Heart left ventricle (tissue), 16 donors: Measurements from ENCODE around the gene LCNL1. TPM values are rescaled to one million over a fixed set of nuclear protein-coding genes. Genes with fewer than 3 reads are reported as not detected.
A peak's percentile ranks its signal among the peaks of the same experiment; 100 is the strongest.

ENCODE experiments used
- ATAC-seq, 4 donors: fragments of 200-7000 bp; cut with Tn5 transposase; one replicate each; pipeline ENCODE4 v1.9.1; 2020 to 2022; ENCODE audit warnings: moderate library complexity in 4 of 4, mild to moderate bottlenecking in 3 of 4, moderate number of reproducible peaks in 1 of 4
- DNase-seq, 5 donors: peaks; one replicate each; pipeline ENCODE4 v3.0.0-alpha.2; 2020
- H3K27ac ChIP-seq, 12 donors: fragments of 200-600 bp; sonication (generic) in 4 of 12; one replicate each; pipeline versions ENCODE4 v1.5.0 to v1.8.0; 2016 to 2022; ENCODE audit warnings: mild to moderate bottlenecking in 2 of 12
- H3K27me3 ChIP-seq, 9 donors: fragments of 200-600 bp; sonication (generic) in 2 of 9; one replicate each; pipeline versions ENCODE4 v1.5.1 to v1.8.0; 2016 to 2022; ENCODE audit warnings: mild to moderate bottlenecking in 3 of 9
- H3K36me3 ChIP-seq, 9 donors: fragments of 200-600 bp; sonication (generic) in 2 of 9; one replicate each; pipeline versions ENCODE4 v1.5.0 to v1.8.0; 2018 to 2022; ENCODE audit warnings: mild to moderate bottlenecking in 2 of 9
- H3K4me1 ChIP-seq, 12 donors: fragments of 200-600 bp; sonication (generic) in 4 of 12; one replicate each; pipeline versions ENCODE4 v1.5.0 to v1.8.0; 2016 to 2022; ENCODE audit warnings: mild to moderate bottlenecking in 3 of 12
- H3K4me3 ChIP-seq, 12 donors: fragments of 200-600 bp; sonication (generic) in 4 of 12; one replicate each; pipeline versions ENCODE4 v1.5.0 to v1.8.0; 2017 to 2022; ENCODE audit warnings: mild to moderate bottlenecking in 9 of 12, moderate library complexity in 4 of 12
- H3K9me3 ChIP-seq, 12 donors: fragments of 200-600 bp; sonication (generic) in 4 of 12; one replicate each; pipeline versions ENCODE4 v1.5.0 to v1.8.0; 2016 to 2022; ENCODE audit warnings: mild to moderate bottlenecking in 1 of 12
- CTCF ChIP-seq, 12 donors: fragments of 200-600 bp; sonication (generic) in 4 of 12; IDR thresholded peaks; one replicate each; pipeline versions ENCODE4 v1.5.0 to v1.8.0; 2018 to 2022; ENCODE audit warnings: antibody characterized with exemption in 12 of 12, mild to moderate bottlenecking in 5 of 12
- POLR2A ChIP-seq, 2 donors: fragments of 450-650 bp; IDR thresholded peaks; one replicate each; pipeline ENCODE4 v1.6.1; 2017; ENCODE audit warnings: antibody characterized with exemption in 2 of 2, mild to moderate bottlenecking in 2 of 2, moderate library complexity in 2 of 2
- WGBS, 4 donors: extraction: QIAGEN DNeasy Blood & Tissue Kit in 2 of 4; methylation state at CpG; one replicate each; pipeline versions ENCODE4 v1.1.5 to v1.1.7; 2013 to 2018; 5-methylcytosine and 5-hydroxymethylcytosine counted together
- intact Hi-C, 10 donors: fragments of 100-400 bp; cut with DNase I; formaldehyde crosslinking; loops; one replicate each; pipeline versions ENCODE4 v1.11.1 to v1.14.2; 2022
- polyA plus RNA-seq, 2 donors: library from polyadenylated mRNA; stranded (reverse); fragments of 200-250 nt; gene quantifications; one replicate each; pipeline ENCODE4 v1.2.3, GENCODE V29; 2013
- total RNA-seq, 9 donors: library from RNA; depleted of rRNA in 2 of 9; stranded (reverse); fragments of >200 nt in 2 of 9; fragmentation: NEBNext Ultra II Directional in 3 of 9; extraction: Animal tissue kit (Norgen Biotek cat#: 25700) in 3 of 9; gene quantifications; one replicate each; pipeline versions ENCODE4 v1.1.0 to v1.2.4, GENCODE V29; 2016 to 2023
- donor health status: ischemic (EF 13 %, LVEDD 7.1; RV severe dilation, severe dysfunction).
- donor health status: healthy with polysubstance abuse.
- donor health status: DM: no; HTN: yes; CAD: no.
- donor health status: DM: no; HTN: no; CAD: no.
- donor health status: ischemic (EF 25% LVEDD 6.9; RV normal size, moderate dysfunction).
- donor health status: ischemic (EF 25% LVEDD 5.7; RV mildly dilated, moderate dysfunction).
- donor health status: healthy.
- donor health status: DM: yes; HTN: yes; CAD: no.
- donor health status: ischemic (EF 35%, LVEDD 5.7; RV mildly dilated, moderate dysfunction).
- donor health status: nonischemic (EF 11% LVEDD 7.7; RV severe dilation, severe dysfunction).
- donor health status: DM: yes; HTN: yes; CAD: no.
- donor health status: PGD.
- donor health status: ischemic (EF 29% LVEDD 5.4; RV normal size, mild dysfunction).
- donor health status: nonischemic (EF 23%, LVEDD 6.1; RV moderate dilation, normal function).

The LCNL1 gene
- total and polyA plus RNA-seq, 11 donors: 0.14 to 14.9 (median 2.7) TPM

DNA sequence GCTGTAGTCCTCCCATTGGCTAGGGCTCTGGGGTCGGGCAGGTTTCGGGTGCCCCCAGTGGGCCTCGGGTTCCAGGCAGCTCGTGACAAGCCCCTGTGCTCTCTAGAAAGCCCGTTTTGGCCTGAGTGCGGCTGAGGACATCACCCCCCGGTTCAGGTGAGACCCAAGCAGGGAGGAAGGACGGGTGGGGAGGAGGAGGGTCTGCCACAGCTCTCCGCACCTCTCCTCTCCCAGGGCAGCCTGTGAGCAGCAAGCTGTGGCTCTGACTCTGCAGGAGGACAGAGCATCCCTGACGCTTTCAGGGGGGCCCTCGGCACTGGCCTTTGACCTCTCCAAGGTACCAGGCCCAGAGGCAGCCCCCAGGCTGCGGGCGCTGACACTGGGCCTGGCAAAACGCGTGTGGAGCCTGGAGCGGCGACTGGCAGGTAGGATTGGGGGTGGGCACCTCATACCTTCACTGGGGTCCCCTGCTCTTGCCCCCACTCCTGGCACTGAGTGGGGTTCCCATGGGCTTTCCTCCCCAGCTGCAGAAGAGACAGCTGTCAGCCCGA, 10.1 kb downstream of the LCNL1 start:
- TF ChIP-seq POLR2A (IDR thresholded peaks at IDR 0.05) (no peak), CTCF (IDR thresholded peaks at IDR 0.05) (no peak)
- ATAC-seq (no peak), DNase-seq (no peak)
- Histone ChIP-seq H3K27ac (peak overlapping the region in 11 of 12 donors; percentile 78 to 91 (median 86)), H3K4me1 (peaks cover 3 to 55% (median 31%) of the 10 kb centered on the region in 12 donors), H3K36me3 (peaks cover 0 to 9% (median 3%) of the 10 kb centered on the region in 9 donors), H3K4me3 (peak overlapping the region; percentile 60 to 98 (median 82)), H3K9me3 (peaks cover 0 to 10% (median 0%) of the 10 kb centered on the region in 12 donors), H3K27me3 (peaks cover 0 to 28% (median 0%) of the 10 kb centered on the region in 9 donors)
- 6 to 83% (median 50%) methylated on average over 6 to 18 of the region's 18 CpGs for WGBS, 4 donors
- intact Hi-C loops: loop anchor here in 5 of 10 donors (1.0 to 5.0 kb wide), 4 partner anchors 34 to 49 kb away; partner anchors contain the start of genes C8G (in 3 of the 5), ABCA2 (in 1 of the 5), FBXW5 (in 1 of the 5) and LCN12 (in 1 of the 5)

DNA sequence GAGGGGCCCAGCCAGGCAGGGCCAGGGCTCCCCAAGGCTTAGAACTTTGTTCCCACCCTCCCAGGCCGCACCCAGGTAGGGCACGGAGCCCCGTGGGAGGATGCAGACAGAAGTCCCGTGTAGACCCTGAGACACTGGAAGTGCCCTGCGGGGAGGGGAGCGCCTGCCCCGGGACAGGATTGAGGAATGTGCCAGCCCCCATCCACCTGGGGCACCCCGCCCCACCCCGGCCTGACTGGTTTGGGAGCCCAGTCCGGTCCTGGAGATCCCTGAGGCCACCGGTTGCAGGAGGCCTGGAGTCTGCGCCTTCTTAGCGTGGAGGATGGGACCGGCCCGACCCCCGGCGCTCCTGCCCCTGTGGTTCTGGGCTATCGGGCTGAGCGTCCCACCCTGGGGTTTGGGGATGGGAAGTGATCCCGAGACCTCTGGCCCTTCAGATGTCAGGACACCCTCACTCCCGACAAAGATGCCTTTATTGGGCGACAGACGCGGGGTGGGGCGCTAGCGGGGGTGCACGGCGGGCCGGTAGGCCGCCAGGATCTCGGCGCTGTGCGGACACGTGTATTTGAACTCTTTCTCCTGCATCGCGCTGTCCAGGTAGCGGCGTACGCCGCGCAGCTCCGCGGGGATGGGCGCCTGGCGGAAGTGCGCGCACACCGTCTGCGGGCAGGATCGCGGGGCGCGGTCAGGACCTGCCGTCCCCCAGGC, 11.5 kb downstream of the LCNL1 start:
- Histone ChIP-seq H3K9me3 (peaks cover 0 to 10% (median 0%) of the 10 kb centered on the region in 12 donors), H3K4me3 (peak overlapping the region in 9 of 12 donors; percentile 14 to 53 (median 37)), H3K4me1 (peaks cover 3 to 67% (median 31%) of the 10 kb centered on the region in 12 donors), H3K36me3 (peaks cover 0 to 9% (median 3%) of the 10 kb centered on the region in 9 donors), H3K27me3 (peaks cover 0 to 28% (median 0%) of the 10 kb centered on the region in 9 donors), H3K27ac (peak overlapping the region in 2 of 12 donors; percentile 76 to 85)
- no peak for ATAC-seq
- WGBS, 4 donors: 62 to 78% (median 66%) methylated on average over 49 to 54 of the region's 54 CpGs
- TF ChIP-seq CTCF (IDR thresholded peaks at IDR 0.05) (no peak), POLR2A (IDR thresholded peaks at IDR 0.05) (no peak)
- no peak for DNase-seq
- intact Hi-C loops: loop anchor here in 4 of 10 donors (5.0 kb wide), 3 partner anchors 33 to 47 kb away; partner anchors contain the start of genes C8G (in 3 of the 4), ABCA2 (in 1 of the 4) and LCN12 (in 1 of the 4)

DNA sequence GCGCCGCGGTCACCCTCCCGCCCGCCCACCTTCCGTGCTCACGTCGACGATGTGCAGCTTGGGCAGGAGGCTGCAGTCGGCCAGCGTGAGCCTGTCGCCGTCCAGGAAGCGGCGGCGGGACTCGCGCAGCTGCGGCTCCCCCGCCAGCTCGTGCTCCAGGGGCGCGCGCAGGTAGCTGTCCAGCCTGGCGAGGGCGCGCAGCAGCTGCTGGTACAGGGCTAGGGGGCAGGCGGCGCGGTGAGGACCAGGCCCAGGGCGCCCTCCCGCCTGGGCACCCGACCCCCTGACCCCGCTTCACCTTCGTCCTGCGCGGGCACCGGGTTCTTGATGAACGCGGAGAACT, 12.1 kb downstream of the LCNL1 start:
- peak overlapping the region in 6 of 12 donors; percentile 35 to 77 (median 64) for H3K27ac ChIP-seq
- intact Hi-C loops: loop anchor here in 5 of 10 donors (5.0 kb wide), 3 partner anchors 32 to 48 kb away; partner anchors contain the start of genes C8G (in 4 of the 5), ABCA2 (in 1 of the 5) and LCN12 (in 1 of the 5)
- peaks cover 3 to 72% (median 31%) of the 10 kb centered on the region in 12 donors for H3K4me1 ChIP-seq
- peaks cover 0 to 10% (median 0%) of the 10 kb centered on the region in 12 donors for H3K9me3 ChIP-seq
- DNase-seq (no peak), ATAC-seq (no peak)
- H3K36me3 ChIP-seq: peaks cover 0 to 9% (median 3%) of the 10 kb centered on the region in 9 donors
- TF ChIP-seq CTCF (IDR thresholded peaks at IDR 0.05) (no peak), POLR2A (IDR thresholded peaks at IDR 0.05) (no peak)
- 21 to 59% (median 34%) methylated on average over 29 to 40 of the region's 40 CpGs for WGBS, 4 donors
- peaks cover 0 to 28% (median 0%) of the 10 kb centered on the region in 9 donors for H3K27me3 ChIP-seq
- peak overlapping the region in 11 of 12 donors; percentile 14 to 53 (median 35) for H3K4me3 ChIP-seq
